ENCODE data around the gene SERINC2.

DNA sequence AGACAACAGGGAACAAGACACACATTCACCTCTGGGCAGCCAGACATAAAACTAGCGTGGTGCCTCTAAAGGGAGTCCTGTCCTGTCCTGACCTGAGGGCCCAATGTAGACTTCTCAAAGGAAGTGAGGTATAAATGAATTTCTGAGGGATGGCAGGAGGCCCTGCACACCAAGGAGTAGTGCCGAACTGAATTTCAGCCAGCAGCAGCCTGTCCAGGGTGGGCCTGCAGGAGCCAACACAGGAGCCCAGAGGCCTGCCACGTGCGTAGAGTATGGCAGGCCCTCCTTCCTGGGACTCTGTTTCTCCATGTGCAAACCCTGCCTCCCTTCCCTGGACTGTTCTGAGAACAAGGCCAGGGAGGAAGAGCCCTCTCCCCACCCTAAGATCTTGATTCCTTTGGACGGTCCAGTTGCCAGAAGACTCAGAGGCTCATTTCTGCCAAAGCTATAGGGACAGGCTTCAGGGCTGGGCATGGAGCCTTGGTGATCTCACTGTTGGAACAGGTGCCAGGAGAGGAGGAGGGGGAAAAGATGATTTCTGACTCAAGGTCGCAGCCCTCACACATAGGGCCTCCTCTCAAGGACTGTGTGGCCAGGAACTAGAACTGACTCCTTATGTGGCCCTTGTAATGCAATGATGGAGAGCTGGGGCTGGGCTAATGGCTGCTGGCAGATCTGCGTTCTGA, 38.4 kb upstream of the SERINC2 start:
- TF ChIP-seq, protein P1, sequence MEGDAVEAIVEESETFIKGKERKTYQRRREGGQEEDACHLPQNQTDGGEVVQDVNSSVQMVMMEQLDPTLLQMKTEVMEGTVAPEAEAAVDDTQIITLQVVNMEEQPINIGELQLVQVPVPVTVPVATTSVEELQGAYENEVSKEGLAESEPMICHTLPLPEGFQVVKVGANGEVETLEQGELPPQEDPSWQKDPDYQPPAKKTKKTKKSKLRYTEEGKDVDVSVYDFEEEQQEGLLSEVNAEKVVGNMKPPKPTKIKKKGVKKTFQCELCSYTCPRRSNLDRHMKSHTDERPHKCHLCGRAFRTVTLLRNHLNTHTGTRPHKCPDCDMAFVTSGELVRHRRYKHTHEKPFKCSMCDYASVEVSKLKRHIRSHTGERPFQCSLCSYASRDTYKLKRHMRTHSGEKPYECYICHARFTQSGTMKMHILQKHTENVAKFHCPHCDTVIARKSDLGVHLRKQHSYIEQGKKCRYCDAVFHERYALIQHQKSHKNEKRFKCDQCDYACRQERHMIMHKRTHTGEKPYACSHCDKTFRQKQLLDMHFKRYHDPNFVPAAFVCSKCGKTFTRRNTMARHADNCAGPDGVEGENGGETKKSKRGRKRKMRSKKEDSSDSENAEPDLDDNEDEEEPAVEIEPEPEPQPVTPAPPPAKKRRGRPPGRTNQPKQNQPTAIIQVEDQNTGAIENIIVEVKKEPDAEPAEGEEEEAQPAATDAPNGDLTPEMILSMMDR (IDR thresholded peaks at IDR 0.05), result no peak
- no peak for TF ChIP-seq EP300 (IDR thresholded peaks at IDR 0.05)

Data from sigmoid colon (tissue), 4 donors.